ENCODE results near the gene MED15. TPM values are rescaled to one million over a fixed set of nuclear protein-coding genes. Genes with fewer than 3 reads are reported as not detected.

MED15 gene
- total and polyA plus RNA-seq, 2 donors from 2014 or later, result 31.7 to 102 TPM

DNA sequence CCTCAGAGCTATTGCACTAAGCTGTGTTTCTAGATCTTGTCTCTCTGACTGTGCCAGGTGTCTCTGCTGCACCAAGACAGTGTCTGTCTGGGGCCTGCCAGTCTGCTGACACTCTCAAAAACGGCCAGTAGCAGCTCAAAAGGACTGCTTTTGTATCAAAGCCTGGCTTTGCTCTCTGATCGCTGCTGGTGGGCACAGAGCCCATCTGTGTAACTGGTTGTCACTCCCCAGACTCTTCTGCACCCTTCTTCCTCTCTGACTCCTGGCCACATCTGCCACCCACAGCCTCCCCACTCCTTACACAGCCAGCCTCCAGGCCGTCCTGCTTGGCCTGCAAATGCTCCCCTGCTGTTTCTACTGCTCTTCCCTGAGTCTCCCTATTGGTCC lies 26.5 kb downstream of the MED15 start:
- FAIRE-seq, result no peak
- TF ChIP-seq, protein P1, sequence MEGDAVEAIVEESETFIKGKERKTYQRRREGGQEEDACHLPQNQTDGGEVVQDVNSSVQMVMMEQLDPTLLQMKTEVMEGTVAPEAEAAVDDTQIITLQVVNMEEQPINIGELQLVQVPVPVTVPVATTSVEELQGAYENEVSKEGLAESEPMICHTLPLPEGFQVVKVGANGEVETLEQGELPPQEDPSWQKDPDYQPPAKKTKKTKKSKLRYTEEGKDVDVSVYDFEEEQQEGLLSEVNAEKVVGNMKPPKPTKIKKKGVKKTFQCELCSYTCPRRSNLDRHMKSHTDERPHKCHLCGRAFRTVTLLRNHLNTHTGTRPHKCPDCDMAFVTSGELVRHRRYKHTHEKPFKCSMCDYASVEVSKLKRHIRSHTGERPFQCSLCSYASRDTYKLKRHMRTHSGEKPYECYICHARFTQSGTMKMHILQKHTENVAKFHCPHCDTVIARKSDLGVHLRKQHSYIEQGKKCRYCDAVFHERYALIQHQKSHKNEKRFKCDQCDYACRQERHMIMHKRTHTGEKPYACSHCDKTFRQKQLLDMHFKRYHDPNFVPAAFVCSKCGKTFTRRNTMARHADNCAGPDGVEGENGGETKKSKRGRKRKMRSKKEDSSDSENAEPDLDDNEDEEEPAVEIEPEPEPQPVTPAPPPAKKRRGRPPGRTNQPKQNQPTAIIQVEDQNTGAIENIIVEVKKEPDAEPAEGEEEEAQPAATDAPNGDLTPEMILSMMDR (IDR thresholded peaks at IDR 0.05; ENCODE audit: borderline replicate concordance, extremely low read depth, insufficient read depth), result no peak
- Histone ChIP-seq H3K9ac (ENCODE audit: low read length in 3 of 3) (no peak overlapping the region), H3K9me3 (ENCODE audit: control insufficient read depth in 2 of 3, insufficient read depth in 1 of 3, low read length in 3 of 3) (no peaks in the 10 kb centered on the region), H3K27me3 (ENCODE audit: control insufficient read depth, insufficient read depth, low read length) (no peaks in the 10 kb centered on the region), H3K27ac (ENCODE audit: low read depth in 2 of 2, low read length in 2 of 2) (no peak overlapping the region), H3K36me3 (ENCODE audit: control insufficient read depth in 2 of 3, insufficient read depth in 3 of 3, low read length in 3 of 3) (peaks cover 0 to 7% (median 2%) of the 10 kb centered on the region in 3 donors), H3K4me3 (ENCODE audit: low read length in 3 of 3) (no peak overlapping the region), H3K4me1 (ENCODE audit: control insufficient read depth in 2 of 3, insufficient read depth in 2 of 3, low read depth in 1 of 3, low read length in 3 of 3) (peaks cover 0 to 39% (median 34%) of the 10 kb centered on the region in 3 donors)
- intact Hi-C loops (cut with DNase I), result no loop called here
- DNase-seq, result no peak

DNA sequence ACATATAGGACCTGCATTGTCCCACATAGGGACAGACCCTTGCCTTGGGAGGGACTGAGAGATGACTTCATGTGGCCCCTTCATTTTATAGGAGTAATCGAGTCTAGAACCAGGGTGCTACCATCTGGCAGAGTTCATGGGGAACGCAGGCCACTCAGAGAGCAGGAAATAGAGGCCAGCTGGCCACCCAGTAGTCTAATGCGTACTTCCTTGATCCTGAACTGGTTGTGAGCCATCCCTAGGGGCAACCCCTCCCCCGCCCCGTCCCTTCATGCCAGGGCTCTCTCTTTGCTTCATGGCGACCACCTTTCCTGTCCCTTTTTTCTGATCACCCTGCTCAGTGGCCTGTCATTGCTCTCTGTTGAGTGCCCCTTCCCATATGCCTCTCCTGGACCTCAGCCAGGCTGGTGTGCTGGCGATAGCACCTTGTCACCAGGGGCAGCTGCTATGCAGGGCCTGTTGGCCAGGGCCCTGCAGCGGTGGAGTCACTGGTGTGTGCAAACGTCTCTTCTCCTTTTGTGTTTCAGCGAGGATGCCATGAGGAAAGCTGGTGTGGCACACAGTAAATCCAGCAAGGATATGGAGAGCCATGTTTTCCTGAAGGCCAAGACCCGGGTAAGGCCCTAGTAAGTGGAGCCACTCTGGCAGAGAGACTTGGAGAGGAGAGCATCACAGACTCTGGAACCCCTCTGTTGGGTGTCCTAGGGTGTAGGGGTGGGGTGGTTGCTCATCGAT lies 29.3 kb downstream of the MED15 start:
- Histone ChIP-seq H3K27me3 (ENCODE audit: control insufficient read depth, insufficient read depth, low read length) (no peaks in the 10 kb centered on the region), H3K4me1 (ENCODE audit: control insufficient read depth in 2 of 3, insufficient read depth in 2 of 3, low read depth in 1 of 3, low read length in 3 of 3) (peaks cover 0 to 22% (median 21%) of the 10 kb centered on the region in 3 donors), H3K9ac (ENCODE audit: low read length in 3 of 3) (no peak overlapping the region), H3K4me3 (ENCODE audit: low read length in 3 of 3) (no peak overlapping the region), H3K27ac (ENCODE audit: low read depth in 2 of 2, low read length in 2 of 2) (no peak overlapping the region), H3K36me3 (ENCODE audit: control insufficient read depth in 2 of 3, insufficient read depth in 3 of 3, low read length in 3 of 3) (peaks cover 2 to 11% (median 3%) of the 10 kb centered on the region in 3 donors), H3K9me3 (ENCODE audit: control insufficient read depth in 2 of 3, insufficient read depth in 1 of 3, low read length in 3 of 3) (no peaks in the 10 kb centered on the region)
- DNase-seq (no peak), FAIRE-seq (no peak)
- TF ChIP-seq, protein P1 (IDR thresholded peaks at IDR 0.05; ENCODE audit: borderline replicate concordance, extremely low read depth, insufficient read depth), result no peak
- intact Hi-C loops (cut with DNase I), result no loop called here

DNA sequence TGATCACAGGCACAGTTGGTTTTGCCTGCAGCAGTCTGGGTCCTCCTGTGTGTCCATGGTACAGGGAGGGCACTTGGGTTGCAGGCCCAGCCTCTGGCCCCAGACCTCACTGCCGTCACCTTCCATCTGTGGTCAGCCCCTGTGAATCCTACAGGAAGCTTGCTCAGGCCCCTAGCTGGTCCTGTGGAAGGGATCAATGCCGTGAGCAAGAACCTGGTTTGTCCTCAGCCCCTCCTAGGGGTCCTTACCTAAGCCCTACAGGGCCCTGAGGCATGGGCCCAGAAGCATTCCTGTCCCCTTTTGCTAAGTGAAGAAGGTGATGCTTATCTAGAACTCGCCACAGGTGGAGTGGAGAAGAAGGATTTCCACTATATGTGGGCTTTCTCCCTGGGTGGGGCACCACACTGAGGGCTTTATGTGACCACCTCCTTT lies 29.9 kb downstream of the MED15 start:
- H3K27ac ChIP-seq (ENCODE audit: low read depth in 2 of 2, low read length in 2 of 2), result no peak overlapping the region
- TF ChIP-seq, protein P1 (IDR thresholded peaks at IDR 0.05; ENCODE audit: borderline replicate concordance, extremely low read depth, insufficient read depth), result no peak
- H3K4me3 ChIP-seq (ENCODE audit: low read length in 3 of 3), result no peak overlapping the region
- intact Hi-C loops (cut with DNase I), result no loop called here
- H3K9ac ChIP-seq (ENCODE audit: low read length in 3 of 3), result no peak overlapping the region
- FAIRE-seq (no peak), DNase-seq (no peak)
- peaks cover 0 to 17% (median 15%) of the 10 kb centered on the region in 3 donors for H3K4me1 ChIP-seq (ENCODE audit: control insufficient read depth in 2 of 3, insufficient read depth in 2 of 3, low read depth in 1 of 3, low read length in 3 of 3)
- peaks cover 2 to 16% (median 3%) of the 10 kb centered on the region in 3 donors for H3K36me3 ChIP-seq (ENCODE audit: control insufficient read depth in 2 of 3, insufficient read depth in 3 of 3, low read length in 3 of 3)
- no peaks in the 10 kb centered on the region for H3K9me3 ChIP-seq (ENCODE audit: control insufficient read depth in 2 of 3, insufficient read depth in 1 of 3, low read length in 3 of 3)
- no peaks in the 10 kb centered on the region for H3K27me3 ChIP-seq (ENCODE audit: control insufficient read depth, insufficient read depth, low read length)

All from kidney (tissue), 14 donors.